HepG2 (cell line): ENCODE results near the gene TOM1L2. TPM values are rescaled to one million over a fixed set of nuclear protein-coding genes. Genes with fewer than 3 reads are reported as not detected.

Experiments
- ATAC-seq: fragments of 200-7000 bp; cut with Tn5 transposase; 3 replicates; pipeline ENCODE4 v1.9.1; 2020; ENCODE audit warnings: mild to moderate bottlenecking, moderate library complexity
- BruUV-seq: library from RNA; stranded (reverse); fragments of 400-500 nt; replicated peaks from 2 replicates; lab custom pipeline; 2021; lab: Mats Ljungman, UMichigan
- CTCF ChIA-PET: fragments of 300-600 bp; formaldehyde crosslinking; extraction: SDS; loops from one replicate; lab custom pipeline; 2021; ENCODE audit warnings: low total read pairs, inconsistent platforms, low intra/inter-chr PET ratio; lab: Yijun Ruan, JAX
- POLR2A ChIA-PET: fragments of 350-600 bp; sonication (Branson Sonifier 250); formaldehyde crosslinking; loops from one replicate; lab custom pipeline; 2020; ENCODE audit warnings: antibody characterized with exemption, inconsistent platforms; lab: Yijun Ruan, JAX
- DNase-seq: peaks from one replicate; pipeline ENCODE4 v3.0.0-alpha.2; 2015; ENCODE audit warnings: low spot score
- FAIRE-seq: peaks from 3 replicates; lab custom pipeline; 2011; peaks lifted over from hg19 to GRCh38; lab: Jason Lieb, UNC
- H2AFZ ChIP-seq: one replicate; pipeline ENCODE4 v1.6.1; 2011; ENCODE audit warnings: low read length, inconsistent platforms
- H3K27ac ChIP-seq: fragments of 300-600 bp; 3 replicates; pipeline ENCODE4 v1.8.0; 2011; ENCODE audit warnings: mixed run types, mild to moderate bottlenecking, mixed read lengths, low read length, inconsistent platforms; ENCODE audit not compliant: insufficient read depth; ENCODE audit errors: extremely low read length
- H3K27me3 ChIP-seq, 2 experiments: fragments of 200-600 bp in 1 of 2; 2 replicates in 1 of 2; 3 replicates in 1 of 2; pipeline versions ENCODE4 v1.6.0 to v1.8.0; 2011; ENCODE audit warnings: low read length in 2 of 2, mild to moderate bottlenecking in 2 of 2, moderate library complexity in 2 of 2, inconsistent platforms in 1 of 2; ENCODE audit not compliant: insufficient read depth in 2 of 2, control insufficient read depth in 1 of 2
- H3K36me3 ChIP-seq, 2 experiments: fragments of 200-600 bp in 1 of 2; replicated peaks in 1 of 2; 2 replicates in 1 of 2; 3 replicates in 1 of 2; pipeline versions ENCODE4 v1.5.1 to v1.8.0; 2011; ENCODE audit warnings: low read length in 2 of 2, inconsistent platforms in 1 of 2; ENCODE audit not compliant: insufficient read depth in 2 of 2, control insufficient read depth in 1 of 2
- H3K4me1 ChIP-seq: 2 replicates; pipeline ENCODE4 v1.5.1; 2012; ENCODE audit warnings: low read length, inconsistent platforms; ENCODE audit not compliant: insufficient read depth
- H3K4me2 ChIP-seq: 2 replicates; pipeline ENCODE4 v1.6.0; 2011; ENCODE audit warnings: low read depth, low read length, inconsistent platforms
- H3K4me3 ChIP-seq, 3 experiments: fragments of 200-600 bp in 1 of 3; sonication (generic), shearing (Covaris generic) in 1 of 3; replicated peaks in 1 of 3; 2 replicates each; pipeline ENCODE4 v1.5.1; 2011 to 2016; ENCODE audit warnings: low read length in 3 of 3, inconsistent platforms in 2 of 3, low read depth in 2 of 3, mild to moderate bottlenecking in 2 of 3, control low read depth in 1 of 3, mixed read lengths in 1 of 3; ENCODE audit not compliant: insufficient read depth in 1 of 3
- H3K79me2 ChIP-seq: one replicate; pipeline ENCODE4 v1.6.1; 2011; ENCODE audit warnings: low read length, inconsistent platforms; ENCODE audit not compliant: insufficient read depth
- H3K9ac ChIP-seq: 2 replicates; pipeline ENCODE4 v1.6.0; 2011; ENCODE audit warnings: mild to moderate bottlenecking, low read depth, low read length, inconsistent platforms; ENCODE audit not compliant: insufficient read depth
- H3K9me3 ChIP-seq: 2 replicates; pipeline ENCODE4 v1.5.1; 2012; ENCODE audit warnings: mild to moderate bottlenecking, low read length
- H4K20me1 ChIP-seq: 2 replicates; pipeline ENCODE4 v1.6.0; 2011; ENCODE audit warnings: inconsistent platforms, mild to moderate bottlenecking, low read length, moderate library complexity; ENCODE audit not compliant: insufficient read depth
- ARID2 ChIP-seq: sonication (generic); formaldehyde crosslinking; IDR thresholded peaks from 2 replicates; pipeline ENCODE4 v1.8.1; 2022; ENCODE audit warnings: mild to moderate bottlenecking, missing genetic modification reagents, borderline replicate concordance
- DMAP1 ChIP-seq: IDR thresholded peaks from 2 replicates; pipeline ENCODE4 v1.6.1; 2016
- HMGA1 ChIP-seq: sonication (generic); formaldehyde crosslinking; conservative IDR thresholded peaks from 2 replicates; pipeline ENCODE4 v1.4.0; 2020; ENCODE audit warnings: missing genetic modification reagents
- KLF11 ChIP-seq: IDR thresholded peaks from 2 replicates; pipeline ENCODE4 v1.6.1; 2016; ENCODE audit warnings: missing compliant biosample characterization
- KLF16 ChIP-seq, 2 experiments: sonication (generic) in 1 of 2; formaldehyde crosslinking in 1 of 2; IDR thresholded peaks; 2 replicates each; pipeline versions ENCODE4 v1.6.1 to v1.8.0; 2016 to 2023; ENCODE audit warnings: missing genetic modification reagents in 2 of 2, missing compliant biosample characterization in 1 of 2
- KMT2A ChIP-seq: sonication (generic); formaldehyde crosslinking; IDR thresholded peaks from 2 replicates; pipeline ENCODE4 v1.4.0; 2020; ENCODE audit warnings: missing genetic modification reagents
- MTF2 ChIP-seq: sonication (generic); formaldehyde crosslinking; IDR thresholded peaks from 2 replicates; pipeline ENCODE4 v1.5.0; 2020; ENCODE audit warnings: missing genetic modification reagents, borderline replicate concordance
- PPARG ChIP-seq: conservative IDR thresholded peaks from 2 replicates; pipeline ENCODE4 v1.6.1; 2016; ENCODE audit warnings: missing biosample characterization, missing genetic modification reagents
- RBM22 ChIP-seq: fragments of 200-400 bp; formaldehyde crosslinking; optimal IDR thresholded peaks from 2 replicates; pipeline ENCODE3; 2017; ENCODE audit warnings: mild to moderate bottlenecking, low read length, moderate library complexity
- TBL1XR1 ChIP-seq: fragments of 150-350 bp; IDR thresholded peaks from 2 replicates; pipeline ENCODE4 v1.6.1; 2014; ENCODE audit warnings: borderline replicate concordance, low read length; ENCODE audit not compliant: partially characterized antibody
- ZFP90 ChIP-seq: sonication (generic); formaldehyde crosslinking; IDR thresholded peaks from 2 replicates; pipeline ENCODE4 v1.8.0; 2022; ENCODE audit warnings: missing genetic modification reagents, mild to moderate bottlenecking, inconsistent platforms, borderline replicate concordance
- ZNF33A ChIP-seq: sonication (generic); formaldehyde crosslinking; IDR thresholded peaks from 2 replicates; pipeline ENCODE4 v1.5.1; 2020; ENCODE audit warnings: missing genetic modification reagents, mild to moderate bottlenecking, moderate library complexity, borderline replicate concordance
- ZNF747 ChIP-seq: sonication (generic); formaldehyde crosslinking; IDR thresholded peaks from 2 replicates; pipeline ENCODE4 v1.8.1; 2023; ENCODE audit warnings: missing genetic modification reagents, mild to moderate bottlenecking, borderline replicate concordance
- ZNF776 ChIP-seq: sonication (generic); formaldehyde crosslinking; IDR thresholded peaks from 2 replicates; pipeline ENCODE4 v1.4.0; 2020; ENCODE audit warnings: mild to moderate bottlenecking, missing genetic modification reagents
- ZSCAN31 ChIP-seq: sonication (generic); formaldehyde crosslinking; IDR thresholded peaks from 2 replicates; pipeline ENCODE4 v1.5.0; 2020; ENCODE audit warnings: low read depth, mild to moderate bottlenecking, missing genetic modification reagents
- WGBS: methylation state at CpG from one replicate; pipeline ENCODE4 v1.1.6; 2017; ENCODE audit warnings: low lambda C conversion rate; 5-methylcytosine and 5-hydroxymethylcytosine counted together
- in situ Hi-C: cut with HindIII; loops from 2 replicates; pipeline ENCODE4 v1.10.0; 2017; ENCODE audit warnings: low pct_unique_long_range_greater_than_20kb; ENCODE audit not compliant: extremely low pct_ligation_motif_present
- intact Hi-C: fragments of 100-400 bp; cut with micrococcal nuclease; formaldehyde crosslinking; loops from one replicate; pipeline ENCODE4 v1.10.0; 2022; ENCODE audit not compliant: unreplicated experiment
- polyA plus RNA-seq, 8 experiments: library from polyadenylated mRNA; depleted of rRNA in 3 of 8; stranded (reverse) in 7 of 8; unstranded in 1 of 8; fragments of >200 nt; fragmentation: Illumina TruSeq in 4 of 8; extraction: Trizol in 4 of 8; gene quantifications; 2 replicates each; pipeline versions ENCODE4 v1.2.1 to v1.2.3, GENCODE V29; 2011 to 2016; ENCODE audit warnings: low read depth in 4 of 8, missing spikeins in 1 of 8, mixed read lengths in 1 of 8; ENCODE audit not compliant: insufficient read depth in 1 of 8
- total RNA-seq, 5 experiments: library from RNA; depleted of rRNA; stranded (reverse); fragments of >200 nt; fragmentation: Illumina TruSeq; extraction: Trizol; gene quantifications; 2 replicates each; pipeline ENCODE4 v1.2.3, GENCODE V29; 2016; ENCODE audit warnings: low read depth in 1 of 5
- TF ChIP-seq, protein P1 (sequence below): sonication (generic); formaldehyde crosslinking; IDR thresholded peaks from 2 replicates; pipeline ENCODE4 v1.5.1; 2020; ENCODE audit warnings: missing genetic modification reagents, mild to moderate bottlenecking, borderline replicate concordance

The TOM1L2 gene
- total and polyA plus RNA-seq, 2 of the 13 experiments (the other 11 are each of a cell fraction or from before 2014, with no cell fraction given), result 4.7 to 7.4 TPM

DNA sequence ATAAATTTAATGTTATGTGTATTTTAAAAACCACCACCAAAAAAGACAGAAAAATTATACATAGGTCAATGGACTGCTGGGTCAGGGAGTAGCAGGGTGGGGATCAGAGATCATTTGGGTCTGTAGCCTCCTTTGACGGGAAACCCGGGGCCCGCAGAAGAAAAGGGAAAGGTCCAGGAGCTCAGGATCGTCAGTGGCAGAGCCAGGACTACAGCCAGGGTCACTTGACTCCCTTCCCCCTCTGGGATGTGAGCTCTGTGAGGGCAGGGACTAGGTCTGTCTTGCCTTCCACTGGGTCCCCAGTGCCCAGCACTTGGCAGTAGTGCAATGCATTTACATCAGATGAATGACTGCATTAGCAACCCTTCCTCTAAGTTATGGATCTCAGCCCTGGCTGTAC, 62.1 kb downstream of the TOM1L2 start:
- Histone ChIP-seq H4K20me1 (no peaks in the 10 kb centered on the region), H3K4me3 (no peak overlapping the region), H3K9me3 (no peaks in the 10 kb centered on the region), H3K4me2 (no peak overlapping the region)
- WGBS, result 59% methylated on average over 3 of the region's 4 CpGs
- FAIRE-seq, result no peak
- TF ChIP-seq KLF16 (CRISPR knock-in tag; IDR thresholded peaks at IDR 0.05) (no peak), MTF2 (CRISPR knock-in tag) (no peak), ZNF747 (no peak), RBM22 (no peak), DMAP1 (CRISPR knock-in tag) (no peak), KLF11 (no peak), ZFP90 (CRISPR knock-in tag) (no peak), HMGA1 (no peak), ZSCAN31 (CRISPR knock-in tag) (no peak), ZNF776 (CRISPR knock-in tag) (no peak), TBL1XR1 (no peak), KMT2A (CRISPR knock-in tag) (no peak), ZNF33A (CRISPR knock-in tag) (no peak), ARID2 (CRISPR knock-in tag) (no peak), PPARG (no peak)
- TF ChIP-seq, protein P1, sequence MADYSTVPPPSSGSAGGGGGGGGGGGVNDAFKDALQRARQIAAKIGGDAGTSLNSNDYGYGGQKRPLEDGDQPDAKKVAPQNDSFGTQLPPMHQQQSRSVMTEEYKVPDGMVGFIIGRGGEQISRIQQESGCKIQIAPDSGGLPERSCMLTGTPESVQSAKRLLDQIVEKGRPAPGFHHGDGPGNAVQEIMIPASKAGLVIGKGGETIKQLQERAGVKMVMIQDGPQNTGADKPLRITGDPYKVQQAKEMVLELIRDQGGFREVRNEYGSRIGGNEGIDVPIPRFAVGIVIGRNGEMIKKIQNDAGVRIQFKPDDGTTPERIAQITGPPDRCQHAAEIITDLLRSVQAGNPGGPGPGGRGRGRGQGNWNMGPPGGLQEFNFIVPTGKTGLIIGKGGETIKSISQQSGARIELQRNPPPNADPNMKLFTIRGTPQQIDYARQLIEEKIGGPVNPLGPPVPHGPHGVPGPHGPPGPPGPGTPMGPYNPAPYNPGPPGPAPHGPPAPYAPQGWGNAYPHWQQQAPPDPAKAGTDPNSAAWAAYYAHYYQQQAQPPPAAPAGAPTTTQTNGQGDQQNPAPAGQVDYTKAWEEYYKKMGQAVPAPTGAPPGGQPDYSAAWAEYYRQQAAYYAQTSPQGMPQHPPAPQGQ (CRISPR knock-in tag), result no peak
- TF ChIP-seq, all 625 proteins: peak for 0
- CTCF ChIA-PET, result no interaction called here
- in situ Hi-C loops, result no loop called here
- Histone ChIP-seq H3K9ac (no peak overlapping the region), H2AFZ (no peak overlapping the region), H3K79me2 (no peaks in the 10 kb centered on the region), H3K4me1 (peaks cover 56% of the 10 kb centered on the region), H3K36me3 (no peaks in the 10 kb centered on the region), H3K27ac (no peak overlapping the region), H3K27me3 (no peaks in the 10 kb centered on the region)
- BruUV-seq, result no TSS peak
- ATAC-seq, result no peak
- intact Hi-C loops, result no loop called here
- POLR2A ChIA-PET, result interaction anchor here (2.0 kb wide), 1 partner anchor 10 kb away, joined by 6 read pairs; no protein-coding TSS in a partner anchor
- no peak for DNase-seq
